ENCODE results near the gene SNX14. TPM values are rescaled to one million over a fixed set of nuclear protein-coding genes. Genes with fewer than 3 reads are reported as not detected.

SNX14 gene
- total RNA-seq, 2 donors from 2014 or later: 40.7 to 67.2 TPM

GRCh38 chr6:85460154-85460920 lies 133.3 kb downstream of the SNX14 start:
- Histone ChIP-seq H3K27me3 (replicated peaks; ENCODE audit: insufficient read depth) (no peaks in the 10 kb centered on the region), H3K9me3 (no peaks in the 10 kb centered on the region), H3K27ac (no peak overlapping the region), H3K4me1 (replicated peaks) (no peaks in the 10 kb centered on the region), H3K36me3 (no peaks in the 10 kb centered on the region), H3K4me3 (no peak overlapping the region)
- DNase-seq (ENCODE audit: low spot score): no peak
- TF ChIP-seq POLR2A (IDR thresholded peaks at IDR 0.05) (no peak), CTCF (IDR thresholded peaks at IDR 0.05) (no peak), POLR2AphosphoS5 (IDR thresholded peaks at IDR 0.05) (no peak)
- intact Hi-C loops (cut with DNase I): no loop called here
- WGBS: 71% methylated on average over 4 of the region's 4 CpGs

- TF ChIP-seq POLR2AphosphoS5 (IDR thresholded peaks at IDR 0.05): no peak
- TF ChIP-seq CTCF (IDR thresholded peaks at IDR 0.05): no peak
- no peak for TF ChIP-seq POLR2A (IDR thresholded peaks at IDR 0.05)
- intact Hi-C loops (cut with DNase I): loop anchor here (10.0 kb wide), 2 partner anchors 185 to 215 kb away; partner anchors contain the start of gene SYNCRIP
- 25% methylated on average over 4 of the region's 4 CpGs for WGBS
Measured at GRCh38 chr6:85459224-85459901, 134.3 kb downstream of the SNX14 start.

GRCh38 chr6:85458782-85459181 lies 134.9 kb downstream of the SNX14 start:
- 55% methylated on average over 3 of the region's 3 CpGs for WGBS
- intact Hi-C loops (cut with DNase I): loop anchor here (10.0 kb wide), 2 partner anchors 186 to 216 kb away; partner anchors contain the start of gene SYNCRIP
- H3K9me3 ChIP-seq: no peaks in the 10 kb centered on the region
- DNase-seq (ENCODE audit: low spot score): no peak
- no peak overlapping the region for H3K27ac ChIP-seq
- H3K27me3 ChIP-seq (replicated peaks; ENCODE audit: insufficient read depth): no peaks in the 10 kb centered on the region
- TF ChIP-seq POLR2A (IDR thresholded peaks at IDR 0.05) (no peak), CTCF (IDR thresholded peaks at IDR 0.05) (no peak), POLR2AphosphoS5 (IDR thresholded peaks at IDR 0.05) (no peak)
- H3K36me3 ChIP-seq: no peaks in the 10 kb centered on the region
- no peak overlapping the region for H3K4me3 ChIP-seq
- no peaks in the 10 kb centered on the region for H3K4me1 ChIP-seq (replicated peaks)

More at GRCh38 chr6:85459224-85459901, 134.3 kb downstream of the SNX14 start:
- no peaks in the 10 kb centered on the region for H3K4me1 ChIP-seq (replicated peaks)
- H3K27me3 ChIP-seq (replicated peaks; ENCODE audit: insufficient read depth): no peaks in the 10 kb centered on the region
- no peak for DNase-seq (ENCODE audit: low spot score)
- no peaks in the 10 kb centered on the region for H3K9me3 ChIP-seq
- no peak overlapping the region for H3K4me3 ChIP-seq
- no peak overlapping the region for H3K27ac ChIP-seq
- H3K36me3 ChIP-seq: no peaks in the 10 kb centered on the region

GRCh38 chr6:85458184-85458583 lies 135.5 kb downstream of the SNX14 start:
- Histone ChIP-seq H3K27ac (no peak overlapping the region), H3K4me3 (no peak overlapping the region), H3K27me3 (replicated peaks; ENCODE audit: insufficient read depth) (no peaks in the 10 kb centered on the region), H3K9me3 (no peaks in the 10 kb centered on the region), H3K36me3 (no peaks in the 10 kb centered on the region), H3K4me1 (replicated peaks) (no peaks in the 10 kb centered on the region)
- intact Hi-C loops (cut with DNase I): loop anchor here (10.0 kb wide), 2 partner anchors 187 to 217 kb away; partner anchors contain the start of gene SYNCRIP
- no peak for DNase-seq (ENCODE audit: low spot score)
- TF ChIP-seq POLR2A (IDR thresholded peaks at IDR 0.05): no peak
- no peak for TF ChIP-seq CTCF (IDR thresholded peaks at IDR 0.05)
- TF ChIP-seq POLR2AphosphoS5 (IDR thresholded peaks at IDR 0.05): no peak
- 27% methylated on average over 2 of the region's 2 CpGs for WGBS
